HG03196 (cell line): ENCODE data around the gene LGR6.

Source experiments
- ATAC-seq: cut with Tn5 transposase; IDR thresholded peaks from one replicate; pipeline ENCODE4 v1.9.1; 2021; ENCODE audit not compliant: unreplicated experiment

Gene LGR6

DNA sequence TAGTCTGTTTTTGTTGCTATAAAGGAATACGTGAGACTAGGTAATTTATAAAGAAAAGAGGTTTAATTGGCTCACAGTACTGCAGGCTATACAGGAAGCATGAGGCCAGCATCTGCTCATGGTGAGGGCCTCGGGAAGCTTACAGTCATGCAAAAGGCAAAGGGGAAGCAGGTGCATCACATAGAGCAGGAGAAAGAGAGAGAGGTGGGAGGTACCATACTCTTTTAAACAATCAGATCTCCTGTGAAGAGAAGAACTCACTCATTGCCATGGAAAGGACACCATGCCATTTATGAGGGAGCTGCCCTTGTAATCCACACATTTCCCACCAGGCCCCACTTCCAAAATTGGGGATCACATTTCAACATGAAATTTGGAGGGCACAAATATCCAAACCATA, 167.6 kb downstream of the LGR6 start:
- ATAC-seq: no peak

- no peak for ATAC-seq
Measured at GRCh38 chr1:202361701-202362100, 168.1 kb downstream of the LGR6 start.

GRCh38 chr1:202362212-202362611, 168.6 kb downstream of the LGR6 start:
- ATAC-seq: no peak

DNA sequence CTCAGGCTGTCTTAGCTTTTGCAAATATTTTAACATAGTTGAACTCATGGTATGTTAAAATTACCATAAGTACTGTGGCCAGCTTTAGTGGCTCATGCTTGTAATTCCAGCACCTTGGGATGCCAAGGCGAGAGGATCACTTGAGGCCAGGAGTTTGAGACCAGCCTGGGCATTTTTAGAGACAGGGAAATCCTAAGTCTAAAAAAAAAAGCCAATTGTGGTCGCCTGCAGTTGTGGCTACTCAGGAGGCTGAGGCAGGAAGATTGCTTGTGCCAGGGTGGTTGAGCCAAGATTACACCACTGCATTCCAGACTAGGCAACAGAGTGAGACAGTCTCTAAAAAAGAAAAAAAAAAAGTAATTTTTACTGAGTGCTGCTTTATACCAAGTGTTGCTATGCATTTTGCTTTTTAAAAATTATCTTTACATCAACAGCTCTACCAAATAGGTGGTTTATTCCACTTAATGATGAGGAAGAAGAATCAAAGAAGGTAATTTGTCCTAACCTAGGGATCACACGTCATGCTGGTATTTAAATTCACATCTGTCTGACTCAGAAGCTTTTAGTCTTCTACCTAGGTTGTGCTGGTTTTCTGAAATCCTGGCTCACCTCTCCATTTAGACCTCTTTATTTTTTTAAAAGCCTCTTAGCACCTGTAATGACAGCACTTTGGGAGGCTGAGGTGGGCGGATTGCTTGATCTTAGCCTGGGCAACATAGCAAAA, 171.7 kb downstream of the LGR6 start:
- ATAC-seq: no peak

DNA sequence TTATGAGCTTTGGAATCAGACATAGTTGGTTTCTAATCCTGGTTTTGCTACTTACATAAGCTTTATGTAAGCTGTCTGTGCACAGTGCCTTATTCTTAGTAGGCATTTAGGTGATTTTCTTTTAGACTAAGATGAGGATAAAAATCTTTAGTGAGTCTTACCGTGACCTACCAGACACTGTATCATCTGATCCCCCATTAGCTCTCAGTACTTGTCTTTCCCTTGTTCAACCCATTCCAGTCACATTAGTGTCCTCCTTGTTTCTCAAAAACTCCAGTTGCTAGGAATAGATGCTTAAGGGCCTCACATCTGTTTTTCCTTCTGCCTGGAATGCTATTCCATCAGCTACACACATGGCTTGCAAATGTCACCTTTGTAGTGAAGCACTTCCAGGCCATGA, 173.7 kb downstream of the LGR6 start:
- no peak for ATAC-seq
